Measurements from ENCODE around the gene VRTN. TPM values are rescaled to one million over a fixed set of nuclear protein-coding genes. Genes with fewer than 3 reads are reported as not detected.

Gene VRTN
- total RNA-seq, 1 experiment from 2014 or later: 104 TPM

DNA sequence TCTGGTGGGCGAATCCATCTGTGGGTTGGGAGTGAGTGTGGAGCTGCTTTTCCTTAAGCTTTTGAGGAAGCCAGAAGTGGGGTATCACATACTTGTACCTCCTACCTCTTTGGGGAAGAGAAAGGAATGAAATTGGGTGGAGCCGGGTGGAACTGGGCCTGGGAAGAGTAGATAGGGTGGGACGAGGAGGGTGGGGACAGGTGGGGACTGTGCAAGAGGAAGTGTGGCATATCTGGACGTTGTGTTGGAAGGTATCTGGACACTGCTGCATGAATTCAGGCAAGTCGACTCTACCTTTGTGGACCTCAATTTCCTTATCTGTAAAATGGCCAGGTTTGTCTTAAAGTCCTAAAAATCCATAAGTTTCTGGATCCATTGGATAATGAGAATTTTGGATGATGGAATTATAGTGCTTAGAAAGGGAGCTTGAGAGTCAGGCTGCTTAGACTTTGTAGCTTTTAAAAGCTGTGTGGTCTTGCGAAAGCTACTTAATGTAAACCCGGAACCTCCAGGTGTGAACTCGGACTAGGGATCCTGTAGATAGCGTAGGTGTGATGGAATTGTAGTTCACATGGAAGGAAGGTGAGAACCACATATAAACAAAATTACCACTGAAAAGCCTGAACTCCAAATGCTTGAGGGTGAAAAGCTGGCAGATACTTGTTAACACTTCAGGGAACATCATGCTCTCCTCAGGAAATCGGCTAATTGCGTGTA, 2.1 kb downstream of the VRTN start:
- no peak overlapping the region for H4K91ac ChIP-seq (ENCODE audit: insufficient read length, low read depth, low read length)
- no peaks in the 10 kb centered on the region for H3K9me3 ChIP-seq (ENCODE audit: control insufficient read depth, low read depth, low read length)
- H3K56ac ChIP-seq (ENCODE audit: insufficient read length, low read depth, low read length): no peak overlapping the region
- Mint-ChIP-seq H3K27ac (peak overlapping the region; percentile 88 to 98 (median 94); a peak in 6 of 7 replicates), H3K4me1 (peaks cover 49 to 61% of the 10 kb centered on the region in 2 experiments), H3K27me3 (ENCODE audit: low read depth) (no peaks in the 10 kb centered on the region), H3K4me3 (peak overlapping the region; percentile 92 to 96), H3K9me3 (no peaks in the 10 kb centered on the region; a peak in 1 of 5 replicates), H3K36me3 (ENCODE audit: insufficient read depth in 1 of 3, low read depth in 3 of 3) (peaks cover 15 to 33% (median 24%) of the 10 kb centered on the region in 3 experiments; a peak in 6 of 7 replicates)
- no peak overlapping the region for H2BK120ac ChIP-seq (ENCODE audit: low read depth, low read length, poor library complexity, severe bottlenecking)
- peaks cover 29% of the 10 kb centered on the region for H3K23me2 ChIP-seq (ENCODE audit: insufficient read length, low read depth, low read length, poor library complexity, severe bottlenecking)
- H3K4me1 ChIP-seq (ENCODE audit: insufficient read depth, low read length): peaks cover 3% of the 10 kb centered on the region; the same call in 1 of the 2 replicates
- H3K79me2 ChIP-seq (ENCODE audit: insufficient read depth, low read length): peaks cover 54% of the 10 kb centered on the region
- no peak overlapping the region for H2AK5ac ChIP-seq (ENCODE audit: insufficient read length, low read length)
- H2BK20ac ChIP-seq (ENCODE audit: low read depth, low read length, poor library complexity, severe bottlenecking): no peak overlapping the region
- TF ChIP-seq, protein P1, sequence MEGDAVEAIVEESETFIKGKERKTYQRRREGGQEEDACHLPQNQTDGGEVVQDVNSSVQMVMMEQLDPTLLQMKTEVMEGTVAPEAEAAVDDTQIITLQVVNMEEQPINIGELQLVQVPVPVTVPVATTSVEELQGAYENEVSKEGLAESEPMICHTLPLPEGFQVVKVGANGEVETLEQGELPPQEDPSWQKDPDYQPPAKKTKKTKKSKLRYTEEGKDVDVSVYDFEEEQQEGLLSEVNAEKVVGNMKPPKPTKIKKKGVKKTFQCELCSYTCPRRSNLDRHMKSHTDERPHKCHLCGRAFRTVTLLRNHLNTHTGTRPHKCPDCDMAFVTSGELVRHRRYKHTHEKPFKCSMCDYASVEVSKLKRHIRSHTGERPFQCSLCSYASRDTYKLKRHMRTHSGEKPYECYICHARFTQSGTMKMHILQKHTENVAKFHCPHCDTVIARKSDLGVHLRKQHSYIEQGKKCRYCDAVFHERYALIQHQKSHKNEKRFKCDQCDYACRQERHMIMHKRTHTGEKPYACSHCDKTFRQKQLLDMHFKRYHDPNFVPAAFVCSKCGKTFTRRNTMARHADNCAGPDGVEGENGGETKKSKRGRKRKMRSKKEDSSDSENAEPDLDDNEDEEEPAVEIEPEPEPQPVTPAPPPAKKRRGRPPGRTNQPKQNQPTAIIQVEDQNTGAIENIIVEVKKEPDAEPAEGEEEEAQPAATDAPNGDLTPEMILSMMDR (conservative IDR thresholded peaks at IDR 0.05): no peak
- no peak overlapping the region for H3T11ph ChIP-seq (ENCODE audit: low read length)
- no peak overlapping the region for H4K8ac ChIP-seq (replicated peaks; ENCODE audit: insufficient read length, low read depth, low read length)
- no peaks in the 10 kb centered on the region for H3K27me3 ChIP-seq (ENCODE audit: insufficient read depth, low read length)
- WGBS (ENCODE audit: extremely low coverage, insufficient read length, low lambda C conversion rate): no CpG with 5 or more reads among the region's 11 CpGs
- H2BK5ac ChIP-seq (ENCODE audit: insufficient read length, low read length): no peak overlapping the region
- H3K79me1 ChIP-seq (ENCODE audit: insufficient read depth, low read depth, low read length, poor library complexity, severe bottlenecking): no peaks in the 10 kb centered on the region
- H3K14ac ChIP-seq (ENCODE audit: insufficient read depth, low read length): no peak overlapping the region
- H2BK15ac ChIP-seq (ENCODE audit: low read depth, low read length): no peak overlapping the region
- H4K5ac ChIP-seq (ENCODE audit: insufficient read length, low read depth, low read length): no peak overlapping the region
- H2AFZ ChIP-seq (ENCODE audit: low read length): no peak overlapping the region
- no peak overlapping the region for H3K23ac ChIP-seq (ENCODE audit: insufficient read length, low read depth, low read length)
- no peak overlapping the region for H3K4ac ChIP-seq (ENCODE audit: low read depth, low read length)
- peak overlapping the region; percentile 90 for H3K4me2 ChIP-seq (ENCODE audit: insufficient read depth, insufficient read length, low read length)
- H3K18ac ChIP-seq (ENCODE audit: insufficient read length, low read depth, low read length): no peak overlapping the region
- H3K27ac ChIP-seq (ENCODE audit: insufficient read length, low read depth, low read length): no peak overlapping the region
- no peak for DNase-seq
- peak overlapping the region; percentile 76 for H3K9ac ChIP-seq (ENCODE audit: extremely low read depth, insufficient read length, low read length)
- no peaks in the 10 kb centered on the region for H4K20me1 ChIP-seq (ENCODE audit: control insufficient read depth, insufficient read depth, insufficient read length)
- H2BK12ac ChIP-seq (ENCODE audit: insufficient read length, low read depth, low read length): no peak overlapping the region
